K562 (cell line): ENCODE results near the gene CS. TPM values are rescaled to one million over a fixed set of nuclear protein-coding genes. Genes with fewer than 3 reads are reported as not detected.

Experiments
- ARID3A ChIP-seq: IDR thresholded peaks from 2 replicates; pipeline ENCODE4 v1.6.1; 2012; ENCODE audit warnings: low read depth, low read length, improper control_type of control experiment, borderline replicate concordance
- BRF2 ChIP-seq: IDR thresholded peaks from 3 replicates; pipeline ENCODE4 v1.6.1; 2011; ENCODE audit warnings: borderline replicate concordance, mild to moderate bottlenecking; ENCODE audit not compliant: insufficient read length, insufficient read depth
- DACH1 ChIP-seq: fragments of 450-650 bp; IDR thresholded peaks from 2 replicates; pipeline ENCODE4 v1.6.1; 2018; ENCODE audit not compliant: partially characterized antibody
- EGR1 ChIP-seq: fragments of 450-650 bp; conservative IDR thresholded peaks from 2 replicates; pipeline ENCODE4 v1.6.1; 2017; ENCODE audit warnings: mild to moderate bottlenecking
- FIP1L1 ChIP-seq: fragments of 200-400 bp; formaldehyde crosslinking; IDR thresholded peaks from 2 replicates; pipeline ENCODE4 v1.6.1; 2018; ENCODE audit warnings: mild to moderate bottlenecking, low read depth, low read length; ENCODE audit not compliant: poor library complexity, severe bottlenecking
- GTF2A2 ChIP-seq: IDR thresholded peaks from 2 replicates; pipeline ENCODE4 v1.6.1; 2016; ENCODE audit warnings: mild to moderate bottlenecking, missing genetic modification characterization, missing compliant biosample characterization
- HNRNPL ChIP-seq: fragments of 200-400 bp; formaldehyde crosslinking; IDR thresholded peaks from 2 replicates; pipeline ENCODE4 v1.6.1; 2017; ENCODE audit warnings: low read depth, mild to moderate bottlenecking, low read length
- NFE2 ChIP-seq: IDR thresholded peaks from 2 replicates; pipeline ENCODE4 v1.6.1; 2014; ENCODE audit warnings: antibody characterized with exemption, low read depth
- NFIX ChIP-seq: fragments of 250-450 bp; sonication (Bioruptor Pico); IDR thresholded peaks from 2 replicates; pipeline ENCODE4 v1.4.0; 2020; ENCODE audit warnings: low read depth, mild to moderate bottlenecking, moderate library complexity
- SMARCC2 ChIP-seq: fragments of 450-650 bp; IDR thresholded peaks from 2 replicates; pipeline ENCODE4 v1.6.1; 2017; ENCODE audit warnings: antibody characterized with exemption, moderate library complexity, mild to moderate bottlenecking, low read depth
- TBL1XR1 ChIP-seq, 2 experiments: IDR thresholded peaks; 2 replicates each; pipeline ENCODE4 v1.6.1; 2012; ENCODE audit warnings: improper control_type of control experiment in 2 of 2, low read length in 2 of 2, mild to moderate bottlenecking in 1 of 2
- ZNF143 ChIP-seq: sonication (generic); formaldehyde crosslinking; IDR thresholded peaks from 2 replicates; pipeline ENCODE4 v1.9.0; 2022; ENCODE audit warnings: mild to moderate bottlenecking, missing genetic modification reagents
- ZNF512 ChIP-seq: IDR thresholded peaks from 2 replicates; pipeline ENCODE4 v1.6.1; 2016; ENCODE audit warnings: missing genetic modification characterization, missing compliant biosample characterization
- polyA plus RNA-seq, 8 experiments: library from polyadenylated mRNA; depleted of rRNA in 4 of 8; stranded (reverse) in 5 of 8; unstranded in 3 of 8; fragments of >200 nt; fragmentation: Nextera tagmentation in 2 of 8; fragmentation: Illumina TruSeq in 1 of 8; extraction: Ambion mirVana in 2 of 8; extraction: Trizol in 1 of 8; gene quantifications; 2 replicates each; pipeline versions ENCODE4 v1.2.1 to v1.2.3, GENCODE V29; 2011 to 2014; ENCODE audit warnings: inconsistent platforms in 1 of 8, missing spikeins in 1 of 8
- total RNA-seq, 7 experiments: library from RNA; depleted of rRNA in 6 of 7; stranded (reverse); fragments of >200 nt in 6 of 7; fragmentation: Illumina TruSeq in 2 of 7; extraction: Trizol in 2 of 7; gene quantifications; 2 replicates each; pipeline versions ENCODE4 v1.2.1 to v1.2.3, GENCODE V29; 2011 to 2021; ENCODE audit warnings: low replicate concordance in 1 of 7
- TF ChIP-seq, protein P1 (sequence below): fragments of 450-650 bp; IDR thresholded peaks from 2 replicates; pipeline ENCODE4 v1.6.1; 2016; ENCODE audit warnings: antibody characterized with exemption
- TF ChIP-seq, protein P2 (sequence below), 3 experiments: fragments of 200-800 bp in 1 of 3; fragments of 250-450 bp in 1 of 3; fragments of 450-650 bp in 1 of 3; sonication (Bioruptor Pico) in 1 of 3; sonication (Bioruptor generic) in 1 of 3; formaldehyde crosslinking in 1 of 3; IDR thresholded peaks; 2 replicates each; pipeline versions ENCODE4 v1.6.1 to v1.8.0; 2016 to 2022; ENCODE audit warnings: mild to moderate bottlenecking in 2 of 3, missing genetic modification characterization in 2 of 3, missing compliant biosample characterization in 1 of 3, moderate library complexity in 1 of 3
- TF ChIP-seq, protein P3 (sequence below): fragments of 250-450 bp; sonication (Bioruptor Pico); IDR thresholded peaks from 2 replicates; pipeline ENCODE4 v1.8.0; 2022; ENCODE audit warnings: moderate library complexity, mild to moderate bottlenecking, inconsistent platforms

Gene CS
- total and polyA plus RNA-seq, 9 of the 15 experiments (the other 6 are each of a cell fraction or from before 2014, with no cell fraction given), result 99.9 to 390 (median 149) TPM

GRCh38 chr12:56333679-56334489 is 33.8 kb upstream of the CS start, which contains the start of gene PAN2 (continued):
- TF ChIP-seq, protein P1, sequence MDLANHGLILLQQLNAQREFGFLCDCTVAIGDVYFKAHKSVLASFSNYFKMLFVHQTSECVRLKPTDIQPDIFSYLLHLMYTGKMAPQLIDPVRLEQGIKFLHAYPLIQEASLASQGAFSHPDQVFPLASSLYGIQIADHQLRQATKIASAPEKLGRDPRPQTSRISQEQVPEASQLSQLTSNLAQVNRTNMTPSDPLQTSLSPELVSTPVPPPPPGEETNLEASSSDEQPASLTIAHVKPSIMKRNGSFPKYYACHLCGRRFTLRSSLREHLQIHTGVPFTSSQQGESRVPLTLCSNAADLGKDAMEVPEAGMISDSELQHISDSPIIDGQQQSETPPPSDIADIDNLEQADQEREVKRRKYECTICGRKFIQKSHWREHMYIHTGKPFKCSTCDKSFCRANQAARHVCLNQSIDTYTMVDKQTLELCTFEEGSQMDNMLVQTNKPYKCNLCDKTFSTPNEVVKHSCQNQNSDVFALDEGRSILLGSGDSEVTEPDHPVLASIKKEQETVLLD, result no peak; the same call in 1 of the 2 replicates
- TF ChIP-seq EGR1 (no peak; the same call in 1 of the 2 replicates), HNRNPL (no peak), NFIX (CRISPR knock-in tag) (no peak), ZNF143 (peak; percentile 75), FIP1L1 (no peak), ARID3A (no peak), SMARCC2 (peak; percentile 25; the same call in 1 of the 2 replicates), NFE2 (no peak), BRF2 (no peak), DACH1 (no peak), GTF2A2 (tag) (no peak), TBL1XR1 (IDR thresholded peaks at IDR 0.05; ENCODE audit: low read length in 2 of 2) (no peak), ZNF512 (tag) (no peak)
- TF ChIP-seq, protein P2, sequence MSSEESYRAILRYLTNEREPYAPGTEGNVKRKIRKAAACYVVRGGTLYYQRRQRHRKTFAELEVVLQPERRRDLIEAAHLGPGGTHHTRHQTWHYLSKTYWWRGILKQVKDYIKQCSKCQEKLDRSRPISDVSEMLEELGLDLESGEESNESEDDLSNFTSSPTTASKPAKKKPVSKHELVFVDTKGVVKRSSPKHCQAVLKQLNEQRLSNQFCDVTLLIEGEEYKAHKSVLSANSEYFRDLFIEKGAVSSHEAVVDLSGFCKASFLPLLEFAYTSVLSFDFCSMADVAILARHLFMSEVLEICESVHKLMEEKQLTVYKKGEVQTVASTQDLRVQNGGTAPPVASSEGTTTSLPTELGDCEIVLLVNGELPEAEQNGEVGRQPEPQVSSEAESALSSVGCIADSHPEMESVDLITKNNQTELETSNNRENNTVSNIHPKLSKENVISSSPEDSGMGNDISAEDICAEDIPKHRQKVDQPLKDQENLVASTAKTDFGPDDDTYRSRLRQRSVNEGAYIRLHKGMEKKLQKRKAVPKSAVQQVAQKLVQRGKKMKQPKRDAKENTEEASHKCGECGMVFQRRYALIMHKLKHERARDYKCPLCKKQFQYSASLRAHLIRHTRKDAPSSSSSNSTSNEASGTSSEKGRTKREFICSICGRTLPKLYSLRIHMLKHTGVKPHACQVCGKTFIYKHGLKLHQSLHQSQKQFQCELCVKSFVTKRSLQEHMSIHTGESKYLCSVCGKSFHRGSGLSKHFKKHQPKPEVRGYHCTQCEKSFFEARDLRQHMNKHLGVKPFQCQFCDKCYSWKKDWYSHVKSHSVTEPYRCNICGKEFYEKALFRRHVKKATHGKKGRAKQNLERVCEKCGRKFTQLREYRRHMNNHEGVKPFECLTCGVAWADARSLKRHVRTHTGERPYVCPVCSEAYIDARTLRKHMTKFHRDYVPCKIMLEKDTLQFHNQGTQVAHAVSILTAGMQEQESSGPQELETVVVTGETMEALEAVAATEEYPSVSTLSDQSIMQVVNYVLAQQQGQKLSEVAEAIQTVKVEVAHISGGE (CRISPR knock-in tag; IDR thresholded peaks at IDR 0.05), result peak in 2 of 3 experiments; percentile 62 to 84; a peak in 4 of 6 replicates
- TF ChIP-seq, protein P3, sequence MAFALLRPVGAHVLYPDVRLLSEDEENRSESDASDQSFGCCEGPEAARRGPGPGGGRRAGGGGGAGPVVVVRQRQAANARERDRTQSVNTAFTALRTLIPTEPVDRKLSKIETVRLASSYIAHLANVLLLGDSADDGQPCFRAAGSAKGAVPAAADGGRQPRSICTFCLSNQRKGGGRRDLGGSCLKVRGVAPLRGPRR, result no peak
